Raji (cell line): ENCODE results near the gene PDE4D.

Source experiments
- POLR2A ChIP-seq: IDR thresholded peaks from 2 replicates; pipeline ENCODE4 v1.6.1; 2011; ENCODE audit warnings: low read depth, low read length, control low read depth; ENCODE audit not compliant: insufficient read depth

PDE4D gene

GRCh38 chr5:59058237-59058636 is 835.3 kb downstream of the PDE4D start:
- TF ChIP-seq POLR2A: no peak

GRCh38 chr5:59055745-59056448 is 837.6 kb downstream of the PDE4D start:
- no peak for TF ChIP-seq POLR2A

- TF ChIP-seq POLR2A: no peak
Observed at GRCh38 chr5:59054963-59055528, 838.5 kb downstream of the PDE4D start.

- no peak for TF ChIP-seq POLR2A
Observed at GRCh38 chr5:59051951-59052350, 841.6 kb downstream of the PDE4D start.

GRCh38 chr5:59049095-59049494 is 844.4 kb downstream of the PDE4D start:
- no peak for TF ChIP-seq POLR2A

- TF ChIP-seq POLR2A: no peak
Observed at GRCh38 chr5:59042201-59043055, 851.1 kb downstream of the PDE4D start.

- no peak for TF ChIP-seq POLR2A
Observed at GRCh38 chr5:59041355-59041754, 852.2 kb downstream of the PDE4D start.

- no peak for TF ChIP-seq POLR2A
Observed at GRCh38 chr5:59040804-59041201, 852.7 kb downstream of the PDE4D start.

- no peak for TF ChIP-seq POLR2A
Observed at GRCh38 chr5:59040024-59040803, 853.3 kb downstream of the PDE4D start.

- no peak for TF ChIP-seq POLR2A
Observed at GRCh38 chr5:59039296-59040023, 854.1 kb downstream of the PDE4D start.

- TF ChIP-seq POLR2A: no peak
Observed at GRCh38 chr5:59038798-59039295, 854.7 kb downstream of the PDE4D start.

- TF ChIP-seq POLR2A: no peak
Observed at GRCh38 chr5:59037941-59038797, 855.4 kb downstream of the PDE4D start.

GRCh38 chr5:59037453-59037852 is 856.1 kb downstream of the PDE4D start:
- TF ChIP-seq POLR2A: no peak

- TF ChIP-seq POLR2A: no peak
Observed at GRCh38 chr5:59037041-59037440, 856.5 kb downstream of the PDE4D start.
